HuH-7.5 (cell line): ENCODE results near the gene ERGIC1.

Experiments
- DNase-seq: peaks from one replicate; pipeline ENCODE4 v3.0.0; 2011; ENCODE audit warnings: low spot score

ERGIC1 gene

DNA sequence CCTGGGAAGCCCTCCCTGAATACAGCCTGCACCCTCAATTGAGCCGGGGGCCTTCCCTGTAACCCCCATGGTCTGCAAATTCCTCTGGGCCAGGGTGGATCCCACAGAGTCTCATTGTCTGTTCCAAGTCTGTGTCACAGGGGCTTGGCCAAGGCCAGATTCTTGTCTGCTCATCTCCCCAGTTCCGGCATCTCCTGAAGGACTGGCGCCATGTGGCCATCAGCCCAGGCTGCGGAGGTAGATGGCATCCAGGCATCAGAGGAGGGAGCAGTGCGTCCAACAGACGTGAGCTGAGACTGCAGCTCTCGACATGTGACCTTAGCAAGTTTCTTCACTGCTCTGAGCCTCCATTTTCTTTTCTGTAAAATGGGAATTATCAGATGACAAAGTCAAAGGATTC lies 87.9 kb downstream of the ERGIC1 start:
- DNase-seq, result no peak

DNA sequence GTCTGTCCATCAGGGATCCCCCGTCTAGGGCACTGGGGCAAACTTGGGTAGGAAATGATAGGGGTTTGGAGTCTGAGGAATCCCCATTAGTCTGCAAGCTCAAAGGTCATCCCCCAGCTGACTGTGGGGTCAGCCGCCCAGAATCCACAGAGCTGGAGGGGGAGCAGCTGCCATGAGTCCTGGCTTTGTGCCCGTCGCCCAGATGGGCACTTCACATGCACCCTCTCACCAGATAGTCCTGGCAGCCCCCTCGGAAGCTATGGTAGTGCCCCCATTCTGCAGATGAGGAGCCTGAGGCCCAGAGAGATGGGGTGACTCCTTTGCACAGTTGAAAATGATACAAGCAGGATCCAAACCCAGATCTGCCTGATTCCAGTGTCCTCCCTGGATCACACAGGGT lies 89.5 kb downstream of the ERGIC1 start:
- DNase-seq, result no peak

DNA sequence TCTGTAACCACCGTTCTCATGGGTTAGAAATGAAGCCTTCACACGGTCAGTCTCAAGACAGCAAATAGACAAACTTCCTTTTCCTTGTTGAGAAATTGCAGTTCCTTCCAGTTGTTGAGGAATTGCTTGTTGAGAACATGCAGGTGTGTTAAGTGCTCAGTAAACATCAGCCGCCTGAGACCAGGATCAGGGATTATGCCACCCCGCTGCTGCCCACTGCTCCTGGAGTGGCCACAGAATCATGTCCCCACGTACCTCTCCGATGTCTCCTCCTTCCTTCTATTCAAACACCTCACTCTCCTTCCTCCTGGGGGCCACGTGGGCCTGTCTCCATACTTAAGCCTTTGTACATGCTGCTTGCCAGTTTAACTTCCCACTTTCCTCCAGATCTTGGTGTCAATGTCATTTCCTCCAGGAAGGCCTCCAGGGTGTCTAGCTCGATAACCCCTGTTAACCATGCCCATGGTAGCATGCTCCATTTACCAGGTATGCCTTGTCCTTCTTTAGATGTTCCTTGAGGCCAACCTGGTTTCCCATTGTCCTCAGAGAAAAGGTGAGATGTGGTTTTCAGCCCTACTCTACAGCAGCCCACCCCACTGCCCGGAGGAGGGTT lies 91.4 kb downstream of the ERGIC1 start:
- DNase-seq, result no peak

DNA sequence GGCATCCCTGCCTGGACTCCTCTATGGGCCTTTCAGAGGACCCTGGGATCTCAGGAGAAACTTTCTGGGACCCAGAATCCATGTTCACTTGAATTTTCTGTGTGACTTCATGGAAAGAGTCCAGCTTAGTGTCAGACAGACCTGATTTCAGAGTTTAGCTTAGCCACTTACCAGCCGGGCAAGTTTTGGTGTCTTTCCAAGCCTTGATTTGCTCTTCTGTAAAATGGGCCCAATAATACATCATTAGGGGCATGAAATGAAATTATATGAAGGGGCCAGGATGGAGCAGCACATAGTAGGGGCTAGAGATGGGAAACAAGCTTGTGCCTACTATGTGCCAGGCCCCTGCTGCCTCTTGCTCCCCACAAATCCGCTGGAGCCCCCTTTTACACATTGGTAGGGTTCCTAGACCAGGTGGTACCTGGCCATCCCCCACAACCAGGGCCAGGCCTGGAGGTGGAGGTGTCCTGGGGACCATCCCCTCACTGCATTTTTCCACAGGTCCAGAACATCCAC lies 92.0 kb downstream of the ERGIC1 start:
- DNase-seq, result no peak

DNA sequence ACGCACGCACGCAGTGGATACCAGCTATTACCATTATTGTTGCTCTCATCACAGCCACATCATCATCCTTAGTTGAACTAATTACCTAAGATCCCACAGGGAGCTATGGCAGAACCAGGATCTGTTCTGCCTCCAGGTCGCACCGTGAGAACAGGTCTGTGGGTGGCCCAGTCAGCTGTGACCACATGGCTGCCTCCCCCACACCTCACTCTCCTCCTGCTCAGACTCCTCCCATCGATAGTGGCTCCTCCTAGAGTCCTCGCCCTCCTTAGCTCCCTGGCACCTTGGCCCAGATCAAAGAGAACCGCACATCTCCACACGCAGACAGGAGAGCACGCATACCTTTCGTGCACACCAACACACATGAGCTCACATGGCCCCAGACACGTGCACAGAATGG lies 92.7 kb downstream of the ERGIC1 start:
- DNase-seq, result no peak

DNA sequence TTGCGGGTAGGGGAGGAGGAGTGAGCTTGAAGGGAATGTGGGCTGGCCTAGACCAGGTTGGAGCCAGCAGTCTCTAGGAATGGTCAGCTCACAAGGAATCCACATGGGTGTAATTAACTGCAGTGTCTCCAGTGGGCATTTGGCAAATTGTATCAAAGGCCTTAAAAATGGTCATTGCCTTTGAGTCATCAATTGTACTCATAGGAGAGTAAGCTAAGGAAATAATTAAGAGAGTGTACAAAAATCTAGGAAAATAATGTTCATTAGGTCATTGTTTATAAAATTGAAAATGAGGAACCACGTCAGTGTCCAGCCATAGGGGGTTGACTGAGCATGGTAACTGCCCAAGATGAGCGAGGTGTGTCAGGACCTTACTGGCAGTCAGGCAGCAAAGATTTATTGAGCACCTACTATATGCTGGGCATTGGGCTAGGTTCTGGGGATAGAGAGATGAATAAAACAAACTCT lies 95.4 kb downstream of the ERGIC1 start:
- DNase-seq, result no peak

DNA sequence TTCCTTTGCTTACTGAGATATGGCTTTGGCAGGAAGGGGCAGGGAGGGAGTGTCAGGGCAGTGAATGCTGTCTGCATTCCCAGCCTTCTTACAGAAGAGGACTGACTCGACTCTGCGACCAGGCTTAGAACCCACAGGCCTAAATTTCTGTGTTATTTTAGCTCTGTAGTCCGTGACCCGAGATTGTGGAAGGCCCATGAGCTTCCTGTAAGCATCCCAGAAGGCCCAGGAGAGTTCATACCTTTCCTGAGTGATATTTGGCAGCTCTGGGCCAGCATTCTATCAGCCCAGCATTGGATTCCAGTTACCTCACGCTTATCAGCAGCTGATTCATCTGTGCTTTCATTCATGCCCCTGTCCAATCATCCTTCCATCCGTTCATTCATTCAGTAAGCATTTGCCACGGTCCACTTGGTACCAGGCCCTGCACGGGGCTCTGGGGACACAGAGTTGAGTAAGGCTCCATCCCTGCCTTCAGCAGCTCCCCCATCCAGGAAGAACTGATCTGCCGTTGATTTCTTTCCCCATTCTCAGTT lies 97.0 kb downstream of the ERGIC1 start:
- no peak for DNase-seq

DNA sequence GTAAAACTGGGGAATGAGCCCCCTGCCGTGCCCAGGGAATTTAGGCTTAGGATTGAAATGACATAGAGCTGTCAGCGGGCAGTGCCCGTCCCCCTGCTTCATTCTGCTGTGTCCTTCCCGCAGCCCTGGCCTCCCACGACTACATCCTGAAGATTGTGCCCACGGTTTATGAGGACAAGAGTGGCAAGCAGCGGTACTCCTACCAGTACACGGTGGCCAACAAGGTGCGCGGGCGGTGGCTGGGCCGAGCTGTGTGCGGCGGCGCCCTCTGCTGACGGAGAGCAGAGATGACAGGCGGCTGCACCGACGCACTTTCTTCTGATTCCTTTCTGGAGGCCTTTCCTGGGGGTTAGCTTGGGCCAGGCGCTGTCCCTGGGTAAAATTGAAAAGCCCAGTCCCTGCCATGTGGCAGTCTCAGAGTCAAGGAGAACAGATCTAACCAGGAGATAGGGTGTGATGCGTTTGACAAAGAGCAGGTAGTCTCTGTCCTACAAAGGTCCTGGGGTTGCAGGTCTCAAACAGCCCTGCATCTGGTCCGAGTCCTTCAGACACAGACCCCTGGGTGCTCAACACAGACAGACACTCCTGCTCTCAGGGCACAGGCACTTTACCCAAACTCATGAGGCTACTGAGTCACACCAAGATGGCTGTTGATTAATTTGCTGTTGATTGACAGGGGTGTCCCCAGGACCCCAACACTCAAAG lies 98.4 kb downstream of the ERGIC1 start:
- DNase-seq, result peak; percentile 77

DNA sequence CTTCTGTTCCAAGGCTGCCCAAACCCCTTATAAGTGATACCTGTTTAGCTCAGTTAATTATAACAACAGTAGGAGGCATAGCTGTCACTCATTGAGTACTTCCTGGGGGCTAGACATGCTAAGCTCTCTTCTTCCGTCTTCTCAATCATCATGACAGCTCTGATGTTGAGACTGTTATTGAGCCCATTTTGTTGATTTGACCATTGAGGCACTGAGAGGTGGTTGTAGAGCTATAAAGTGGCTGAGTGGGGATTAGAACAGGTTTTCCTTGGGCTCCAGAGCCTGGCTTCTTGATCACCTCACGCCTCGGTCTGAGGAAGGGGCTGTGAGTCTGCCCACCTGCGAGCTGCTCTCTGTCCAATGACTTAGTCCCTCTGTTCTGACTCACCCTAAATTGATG lies 99.2 kb downstream of the ERGIC1 start:
- no peak for DNase-seq

DNA sequence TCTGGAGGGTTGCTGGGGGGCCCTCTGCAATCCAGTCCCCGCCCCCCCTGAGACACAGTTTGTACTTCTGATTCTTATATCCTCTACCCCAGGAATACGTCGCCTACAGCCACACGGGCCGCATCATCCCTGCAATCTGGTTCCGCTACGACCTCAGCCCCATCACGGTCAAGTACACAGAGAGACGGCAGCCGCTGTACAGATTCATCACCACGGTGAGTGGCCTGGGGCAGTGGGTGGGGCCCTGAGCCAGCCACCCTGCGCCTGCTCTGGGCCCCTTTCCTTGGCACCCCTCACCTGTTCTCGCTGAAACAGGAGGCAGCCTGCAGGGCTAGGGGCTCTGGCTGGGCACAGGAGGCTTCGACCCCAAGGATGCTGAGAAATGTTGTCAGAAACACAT lies 101.0 kb downstream of the ERGIC1 start:
- no peak for DNase-seq

DNA sequence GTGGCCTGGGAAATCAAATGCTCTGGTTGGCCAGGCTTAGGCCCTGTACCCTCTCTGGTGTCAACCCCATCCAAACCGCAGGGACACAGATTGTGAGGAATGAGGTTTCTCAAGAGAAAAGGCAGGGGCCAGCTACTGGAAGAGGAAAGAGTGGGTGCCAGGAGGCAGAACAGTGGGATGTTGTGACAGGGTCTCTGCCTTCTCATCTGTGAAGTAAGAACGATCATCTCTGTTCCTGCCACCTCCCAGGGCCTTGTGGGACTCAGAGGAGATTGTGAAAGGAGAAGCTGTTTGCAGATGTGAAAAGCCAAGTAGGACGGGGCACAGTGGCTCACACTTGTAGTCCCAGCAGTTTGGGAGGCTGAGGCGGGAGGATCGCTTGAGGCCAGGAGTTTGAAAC lies 102.3 kb downstream of the ERGIC1 start:
- DNase-seq, result no peak

DNA sequence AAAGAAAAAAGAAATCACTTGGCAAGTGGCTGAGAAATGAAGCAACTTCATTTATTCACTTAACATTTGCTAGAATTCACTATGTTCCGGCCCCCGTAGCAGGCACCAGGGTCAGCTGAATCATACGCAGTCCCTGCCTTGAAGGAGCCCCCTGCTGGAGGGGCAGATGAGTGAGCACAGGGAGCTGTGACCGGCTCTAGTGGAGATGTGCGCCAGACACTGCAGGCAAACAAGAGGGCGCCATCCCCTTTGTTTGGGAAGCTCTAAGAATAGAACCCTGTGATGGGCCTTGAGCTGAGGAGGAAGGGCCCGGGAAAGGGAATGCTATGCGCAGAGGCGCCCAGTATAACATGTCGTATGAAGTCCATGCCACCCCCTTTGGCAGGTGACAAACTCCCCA lies 105.0 kb downstream of the ERGIC1 start:
- peak; percentile 56 for DNase-seq

DNA sequence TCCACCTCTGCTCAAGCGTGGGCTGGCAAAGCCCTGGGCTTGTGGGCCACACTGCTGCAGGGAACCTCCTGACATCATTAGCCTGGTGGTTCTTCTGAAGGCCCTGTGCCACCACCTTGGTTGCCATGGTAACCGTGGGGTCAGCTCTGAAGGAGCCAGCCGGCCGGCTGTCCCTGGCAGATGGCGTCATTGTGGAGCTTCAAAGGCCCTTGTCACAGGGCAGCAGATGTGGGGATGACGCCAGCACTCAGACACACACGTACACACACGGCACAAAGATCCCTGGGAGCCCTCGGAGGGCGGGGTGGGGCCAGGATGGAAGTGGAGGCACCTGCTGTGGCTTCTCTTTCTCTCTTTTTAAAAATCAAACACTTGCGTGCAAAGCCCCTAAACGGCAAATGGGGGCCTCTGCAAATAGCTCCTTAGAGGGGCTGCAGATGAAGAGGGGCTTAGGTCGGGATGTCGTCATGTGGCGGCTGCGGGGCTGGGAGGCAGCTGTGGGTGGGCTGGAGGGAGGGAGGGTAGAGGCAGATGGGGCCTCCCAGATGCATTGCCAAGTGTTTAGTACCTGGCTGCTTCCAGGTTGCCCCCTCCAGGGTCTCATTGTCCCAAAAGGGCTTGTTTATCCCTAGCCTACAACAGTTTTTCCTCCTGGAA lies 105.7 kb downstream of the ERGIC1 start:
- no peak for DNase-seq

DNA sequence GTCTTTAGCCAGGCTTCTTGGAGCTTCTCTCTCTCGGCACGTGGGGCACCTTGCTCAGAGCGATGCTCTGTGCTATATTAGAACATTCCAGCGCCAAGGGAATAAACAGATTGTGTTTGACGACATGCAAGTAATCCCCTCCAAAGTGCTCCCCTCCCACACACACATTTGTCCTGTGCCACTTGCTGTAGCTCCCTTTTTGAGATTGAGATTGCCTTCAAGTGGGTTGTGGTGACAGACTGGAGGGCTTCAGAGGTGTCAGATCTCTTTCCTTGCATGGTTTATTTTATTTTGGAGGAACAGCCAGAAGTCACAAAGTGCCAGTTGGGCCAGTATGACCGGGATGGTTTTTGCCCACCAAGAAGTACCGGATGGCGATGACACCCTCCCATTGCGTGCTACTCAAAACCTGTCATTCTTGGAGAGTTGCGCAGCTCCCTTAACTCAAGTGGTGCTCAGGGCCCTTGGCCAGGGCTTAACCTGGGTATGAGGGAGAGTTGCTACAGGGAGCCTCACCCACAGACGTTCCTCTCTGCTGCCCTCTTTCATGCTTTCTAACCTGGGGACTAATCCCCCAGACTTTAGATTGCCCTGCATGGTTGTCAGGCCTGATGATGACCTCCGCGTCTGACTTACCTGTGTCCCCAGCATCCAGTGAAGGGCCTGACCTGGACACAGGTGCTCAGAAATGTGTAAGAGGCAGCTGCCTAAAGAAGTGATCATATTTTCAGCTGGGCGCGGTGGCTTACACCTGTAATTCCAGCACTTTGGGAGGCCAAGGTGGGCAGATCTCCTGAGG lies 106.4 kb downstream of the ERGIC1 start:
- DNase-seq, result no peak

DNA sequence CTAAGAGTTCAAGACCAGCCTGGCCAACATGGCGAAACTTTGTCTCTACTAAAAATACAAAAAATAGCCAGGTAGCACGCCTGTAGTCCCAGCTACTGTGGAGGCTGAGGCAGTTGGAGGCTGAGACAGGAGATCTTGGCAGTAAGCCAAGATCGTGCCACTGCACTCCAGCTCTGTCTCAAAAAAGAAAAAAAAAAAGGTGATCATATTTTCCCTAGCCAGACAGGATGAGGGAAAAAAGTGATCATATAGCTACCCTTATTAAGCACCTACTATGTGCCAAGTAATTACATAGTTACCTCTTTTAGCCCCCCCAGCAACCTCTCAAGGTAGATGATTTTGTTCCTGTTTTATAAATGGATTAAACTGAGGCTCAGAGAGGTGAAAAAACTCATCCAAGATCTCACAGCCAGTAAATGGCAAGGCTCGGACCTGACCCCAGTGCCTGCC lies 107.0 kb downstream of the ERGIC1 start:
- no peak for DNase-seq

DNA sequence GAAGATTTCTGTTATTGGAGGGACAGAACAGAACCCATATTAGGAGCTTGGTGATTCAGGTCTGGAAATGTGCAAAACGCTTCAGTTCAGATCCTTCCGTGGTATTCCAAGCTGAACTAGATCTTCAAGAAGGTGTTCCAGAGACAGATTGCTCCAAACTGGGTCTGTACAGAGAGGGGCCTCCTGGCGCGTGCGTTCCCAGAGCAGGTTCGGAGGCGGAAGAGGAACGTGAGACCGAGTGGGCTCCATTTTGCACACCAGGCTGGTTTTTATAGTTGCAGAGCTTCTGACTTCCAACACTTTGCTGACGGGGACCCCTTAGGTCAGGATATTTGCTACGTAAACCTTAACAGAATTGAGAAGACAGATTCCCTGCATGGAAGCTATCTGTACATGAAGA lies 108.5 kb downstream of the ERGIC1 start:
- no peak for DNase-seq

DNA sequence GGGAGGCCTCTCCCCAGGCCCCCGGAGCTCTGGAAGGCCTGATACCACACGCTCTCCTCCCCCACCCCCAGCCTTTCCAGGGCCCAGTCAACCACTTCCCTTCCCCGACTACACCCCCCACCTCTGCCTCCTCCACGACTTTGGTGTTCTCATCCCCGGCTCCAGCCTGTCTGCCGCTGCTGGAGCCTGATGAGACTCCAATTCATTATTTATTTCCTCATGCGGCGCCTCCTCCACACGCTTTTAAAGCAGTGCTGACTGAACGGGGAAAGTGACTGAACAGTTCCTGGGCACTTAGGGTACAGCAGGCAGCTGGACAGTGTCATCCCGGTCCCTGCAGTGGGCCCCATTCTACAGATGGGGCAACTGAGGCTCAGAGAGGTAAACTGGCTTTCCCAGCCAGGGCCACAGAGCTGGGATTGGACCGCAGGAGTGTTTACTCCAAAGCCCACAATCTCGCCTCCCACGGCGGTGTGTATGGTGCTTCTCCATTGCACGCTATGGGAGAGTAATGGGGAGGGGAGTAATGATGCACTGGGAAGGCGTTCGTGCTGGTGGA lies 109.3 kb downstream of the ERGIC1 start:
- DNase-seq, result no peak

DNA sequence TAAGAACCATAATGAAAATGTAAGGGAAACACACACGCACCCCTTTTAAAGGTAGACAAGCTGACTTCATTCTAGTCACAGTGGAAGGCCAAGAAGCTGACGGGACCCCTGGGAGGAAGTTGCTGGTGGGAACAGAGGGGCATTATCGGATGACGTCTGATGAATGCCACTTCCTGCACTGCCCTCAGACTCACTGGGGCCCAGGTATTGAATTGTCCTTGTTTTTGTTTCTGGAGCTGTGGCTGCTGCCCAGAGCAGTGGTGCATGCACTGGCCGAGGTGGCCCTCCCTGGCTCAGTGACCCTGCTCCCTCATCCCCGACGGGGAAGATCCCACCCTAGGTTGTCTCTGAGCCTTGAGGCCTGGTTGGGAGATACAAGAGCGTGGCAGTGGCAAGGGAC lies 109.9 kb downstream of the ERGIC1 start:
- DNase-seq, result no peak

DNA sequence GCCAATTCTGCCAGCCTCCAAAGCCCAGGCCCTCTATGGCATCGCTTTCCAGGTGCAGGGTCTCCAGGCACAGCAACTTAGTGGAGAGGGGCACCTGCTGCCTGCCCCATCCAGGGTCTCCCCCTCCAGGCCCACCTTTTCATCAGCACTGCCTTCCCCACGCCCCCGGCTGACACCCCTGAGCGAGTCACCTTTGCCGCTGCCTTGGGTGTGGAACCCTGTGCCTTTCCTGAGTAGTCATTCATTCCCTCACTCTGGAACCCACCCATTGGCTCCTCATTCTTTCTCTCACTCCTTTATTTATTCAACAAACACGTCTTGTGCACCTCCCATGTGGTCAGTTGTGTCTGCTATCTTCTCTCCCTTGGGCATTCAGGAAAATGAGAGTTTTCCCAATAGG lies 110.7 kb downstream of the ERGIC1 start:
- no peak for DNase-seq

DNA sequence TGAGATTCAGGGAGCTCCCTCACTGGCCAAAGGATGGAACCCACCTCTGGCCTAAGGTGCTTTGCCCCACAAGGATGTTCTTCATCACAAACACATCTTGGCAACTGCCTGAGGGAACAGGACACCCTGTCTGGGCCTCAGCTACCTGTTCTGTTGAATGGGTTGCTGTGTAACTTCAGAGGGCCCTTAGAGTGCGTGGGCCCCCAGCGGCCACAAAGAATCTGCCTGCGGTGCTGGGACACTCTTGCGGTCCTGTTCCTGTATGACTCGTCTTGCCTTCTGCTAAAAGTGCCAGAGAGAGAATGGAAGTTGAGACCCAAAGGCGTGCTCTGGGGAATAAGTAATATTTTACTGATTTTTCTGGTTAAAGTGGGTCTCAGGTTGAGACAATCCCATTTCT lies 111.1 kb downstream of the ERGIC1 start:
- DNase-seq, result no peak

DNA sequence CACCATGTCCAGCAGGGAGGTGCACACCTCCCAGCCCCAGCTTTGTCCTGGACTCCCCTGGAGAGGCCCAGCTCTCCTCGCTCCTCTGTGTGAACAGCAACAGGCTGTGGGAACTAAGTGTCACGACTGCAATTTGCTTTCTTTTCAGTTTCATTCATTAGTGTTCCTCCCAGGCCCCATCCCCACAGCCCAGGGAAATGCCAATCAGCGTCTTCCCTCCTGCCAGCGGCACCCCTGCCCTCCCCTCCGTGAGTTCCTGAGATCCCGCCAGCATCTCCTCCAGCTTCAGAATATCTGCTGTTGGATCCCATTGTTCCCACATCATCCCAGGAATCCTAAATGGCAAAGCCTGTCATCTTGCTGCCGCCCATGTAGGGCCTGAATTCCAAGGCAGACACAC lies 112.1 kb downstream of the ERGIC1 start:
- DNase-seq, result no peak

DNA sequence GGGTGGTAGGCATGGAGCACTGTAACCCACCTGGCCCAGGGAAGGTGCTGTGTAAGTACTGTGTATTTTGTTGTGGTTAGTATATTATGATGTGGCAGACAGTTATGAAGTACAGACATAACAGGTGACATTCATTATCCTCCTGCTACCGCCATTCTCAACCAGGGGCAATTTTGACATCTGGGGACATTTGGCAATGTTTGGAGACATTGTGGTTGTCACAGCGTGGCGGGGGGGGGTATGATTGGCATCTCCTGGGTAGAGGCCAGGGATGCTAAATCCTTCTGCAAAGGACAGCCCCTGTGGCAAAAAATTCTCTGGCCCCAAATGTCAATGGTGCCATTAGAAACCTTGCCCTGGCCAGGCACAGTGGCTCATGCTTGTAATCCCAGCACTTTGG lies 115.4 kb downstream of the ERGIC1 start:
- no peak for DNase-seq
